Pancreas (tissue), 10 donors: ENCODE results near the gene PRKCA. TPM values are rescaled to one million over a fixed set of nuclear protein-coding genes. Genes with fewer than 3 reads are reported as not detected.

Experiments
- ATAC-seq, 4 donors: fragments of 200-7000 bp; cut with Tn5 transposase; one replicate each; pipeline versions ENCODE4 v1.8.0 to v1.9.1; 2020; ENCODE audit warnings: mild to moderate bottlenecking in 4 of 4, moderate library complexity in 4 of 4
- DNase-seq, 6 donors: peaks; one replicate each; pipeline ENCODE4 v3.0.0-alpha.2; 2020
- FAIRE-seq: peaks from 2 replicates; lab custom pipeline; 2012; peaks lifted over from hg19 to GRCh38; lab: Jason Lieb, UNC
- H3K27ac ChIP-seq, 4 donors: fragments of 200-600 bp; sonication (generic); 1 replicate in 3 of 4; 2 replicates in 1 of 4; pipeline versions ENCODE4 v1.5.0 to v1.8.0; 2020
- H3K27me3 ChIP-seq, 4 donors: fragments of 200-600 bp; one replicate each; pipeline ENCODE4 v1.8.0; 2021
- H3K36me3 ChIP-seq, 3 donors: fragments of 200-600 bp; sonication (generic) in 1 of 3; one replicate each; pipeline versions ENCODE4 v1.5.0 to v1.8.0; 2020 to 2021
- H3K4me1 ChIP-seq, 3 donors: fragments of 200-600 bp; one replicate each; pipeline ENCODE4 v1.8.0; 2021
- H3K4me3 ChIP-seq, 4 donors: fragments of 200-600 bp; sonication (generic) in 2 of 4; one replicate each; pipeline versions ENCODE4 v1.5.0 to v1.8.0; 2020 to 2021
- H3K9me3 ChIP-seq, 4 donors: fragments of 200-600 bp; one replicate each; pipeline ENCODE4 v1.8.0; 2021
- CTCF ChIP-seq, 4 donors: fragments of 200-600 bp; sonication (generic) in 3 of 4; IDR thresholded peaks; one replicate each; pipeline versions ENCODE4 v1.5.0 to v1.8.0; 2021; ENCODE audit warnings: antibody characterized with exemption in 4 of 4
- WGBS, 2 donors: extraction: QIAGEN DNeasy Blood & Tissue Kit; methylation state at CpG; one replicate each; pipeline ENCODE4 v1.1.7; 2013; 5-methylcytosine and 5-hydroxymethylcytosine counted together
- intact Hi-C, 3 donors: fragments of 100-400 bp; cut with DNase I; formaldehyde crosslinking; loops; one replicate each; pipeline versions ENCODE4 v1.11.1 to v1.14.2; 2022
- polyA plus RNA-seq, 2 donors: library from polyadenylated mRNA; stranded (reverse); fragments of 200-250 nt; gene quantifications; one replicate each; pipeline ENCODE4 v1.2.3, GENCODE V29; 2013
- total RNA-seq, 6 donors: library from RNA; stranded (reverse); fragmentation: NEBNext Ultra II Directional in 4 of 6; extraction: Animal tissue kit (Norgen Biotek cat#: 25700) in 4 of 6; gene quantifications; one replicate each; pipeline versions ENCODE4 v1.2.1 to v1.2.4, GENCODE V29; 2021 to 2023
- donor health status: healthy with polysubstance abuse.
- donor health status: DM: no; HTN: no; CAD: no; lungs with moderate emphysema.
- donor health status: DM: no; HTN: no; CAD: no.
- donor health status: control.
- donor health status: control.
- donor health status: Bipolar disorder and iron deficiency.
- donor health status: DM: yes; HTN: yes; CAD: no.
- donor health status: DM: no; HTN: no; CAD: no.
- donor health status: DM: no; HTN: no; CAD: no.
- donor health status: DM: yes; HTN: yes; CAD: no.

Gene PRKCA
- total and polyA plus RNA-seq, 8 donors: 3.5 to 22.3 (median 10.2) TPM

GRCh38 chr17:66625311-66625767, 322.9 kb downstream of the PRKCA start:
- DNase-seq: no peak
- Histone ChIP-seq H3K9me3 (no peaks in the 10 kb centered on the region), H3K27me3 (no peaks in the 10 kb centered on the region), H3K36me3 (no peaks in the 10 kb centered on the region), H3K4me1 (no peaks in the 10 kb centered on the region), H3K27ac (no peak overlapping the region), H3K4me3 (no peak overlapping the region)
- TF ChIP-seq CTCF (IDR thresholded peaks at IDR 0.05): peak in 2 of 4 donors; percentile 17 to 24
- no peak for FAIRE-seq
- intact Hi-C loops: no loop called here
- ATAC-seq: peak in 3 of 4 donors; percentile 53 to 66 (median 65)
- WGBS, 2 donors: 33 to 54% methylated on average over 2 of the region's 2 CpGs

GRCh38 chr17:66627985-66628384, 325.6 kb downstream of the PRKCA start:
- TF ChIP-seq CTCF (IDR thresholded peaks at IDR 0.05): no peak
- H3K4me1 ChIP-seq: no peaks in the 10 kb centered on the region
- H3K27me3 ChIP-seq: no peaks in the 10 kb centered on the region
- DNase-seq (no peak), FAIRE-seq (no peak), ATAC-seq (no peak)
- WGBS, 2 donors: 71 to 79% methylated on average over 4 of the region's 4 CpGs
- no peaks in the 10 kb centered on the region for H3K9me3 ChIP-seq
- no peak overlapping the region for H3K27ac ChIP-seq
- H3K36me3 ChIP-seq: no peaks in the 10 kb centered on the region
- H3K4me3 ChIP-seq: no peak overlapping the region
- intact Hi-C loops: no loop called here

GRCh38 chr17:66629762-66630161, 327.3 kb downstream of the PRKCA start:
- intact Hi-C loops: no loop called here
- TF ChIP-seq CTCF (IDR thresholded peaks at IDR 0.05): no peak
- Histone ChIP-seq H3K27me3 (no peaks in the 10 kb centered on the region), H3K4me1 (no peaks in the 10 kb centered on the region), H3K36me3 (no peaks in the 10 kb centered on the region), H3K27ac (no peak overlapping the region), H3K4me3 (no peak overlapping the region), H3K9me3 (no peaks in the 10 kb centered on the region)
- FAIRE-seq (no peak), DNase-seq (no peak), ATAC-seq (no peak)
- whole genome bisulfite sequencing, 2 donors: 86 to 93% methylated on average over 3 of the region's 3 CpGs

GRCh38 chr17:66630379-66630778, 328.0 kb downstream of the PRKCA start:
- H3K4me3 ChIP-seq: no peak overlapping the region
- WGBS, 2 donors: 90 to 98% methylated on average over 2 of the region's 2 CpGs
- FAIRE-seq: no peak

More at GRCh38 chr17:66630379-66630778, 328.0 kb downstream of the PRKCA start:
- intact Hi-C loops: no loop called here
- Histone ChIP-seq H3K27me3 (no peaks in the 10 kb centered on the region), H3K4me1 (no peaks in the 10 kb centered on the region), H3K9me3 (no peaks in the 10 kb centered on the region), H3K36me3 (no peaks in the 10 kb centered on the region), H3K27ac (no peak overlapping the region)
- ATAC-seq (no peak), DNase-seq (no peak)
- TF ChIP-seq CTCF (IDR thresholded peaks at IDR 0.05): no peak
